Measurements from ENCODE around the gene SYCP2L. TPM values are rescaled to one million over a fixed set of nuclear protein-coding genes. Genes with fewer than 3 reads are reported as not detected.
A peak's percentile ranks its signal among the peaks of the same experiment; 100 is the strongest.

The SYCP2L gene
- total and polyA plus RNA-seq, 9 of the 15 experiments (the other 6 are each of a cell fraction or from before 2014, with no cell fraction given): 12.4 to 46.9 (median 22.0) TPM

DNA sequence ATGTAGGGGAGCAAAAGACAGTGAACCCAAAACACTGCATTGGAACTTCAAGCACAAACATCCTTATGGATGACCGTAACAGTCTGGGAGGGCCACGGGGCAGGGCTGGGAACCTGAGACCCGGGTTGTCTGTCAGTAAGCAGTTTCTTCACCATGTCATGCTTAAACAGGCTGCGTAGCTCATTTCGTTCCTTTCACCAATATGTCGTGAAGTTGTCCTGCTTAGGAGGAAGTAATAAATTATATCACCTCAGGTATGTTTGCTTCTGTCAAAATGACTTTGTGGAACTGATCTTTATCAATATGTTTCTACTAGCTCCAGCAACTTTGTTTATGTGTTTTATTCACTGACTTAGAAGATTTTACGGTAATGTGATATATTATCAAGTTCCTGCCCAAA is 36.1 kb upstream of the SYCP2L start (continued):
- TF ChIP-seq PBX2 (CRISPR knock-in tag; IDR thresholded peaks at IDR 0.05; ENCODE audit: low read depth) (no peak), PBX2 (tag; conservative IDR thresholded peaks at IDR 0.05; ENCODE audit: low read depth) (peak; percentile 88), ZNF584 (CRISPR knock-in tag; IDR thresholded peaks at IDR 0.05; ENCODE audit: low read depth) (no peak), ZNF655 (CRISPR knock-in tag; IDR thresholded peaks at IDR 0.05) (no peak), SOX6 (IDR thresholded peaks at IDR 0.05) (peak; percentile 69; the same call in 1 of the 2 replicates), TEAD4 (IDR thresholded peaks at IDR 0.05; ENCODE audit: low read length) (peak; percentile 38; the same call in 1 of the 2 replicates), TEAD4 (CRISPR knock-in tag; IDR thresholded peaks at IDR 0.05; ENCODE audit: borderline replicate concordance) (no peak), ZEB2 (IDR thresholded peaks at IDR 0.05) (peak; percentile 87), SMARCE1 (IDR thresholded peaks at IDR 0.05) (peak; percentile 76; the same call in 1 of the 2 replicates), USF1 (CRISPR knock-in tag; IDR thresholded peaks at IDR 0.05) (no peak), GATA2 (CRISPR knock-in tag; IDR thresholded peaks at IDR 0.05) (no peak), NELFE (IDR thresholded peaks at IDR 0.05; ENCODE audit: insufficient read depth, insufficient read length) (no peak), PHF21A (IDR thresholded peaks at IDR 0.05; ENCODE audit: borderline replicate concordance, low read depth) (no peak), MLLT1 (IDR thresholded peaks at IDR 0.05) (no peak), ATF1 (CRISPR knock-in tag; IDR thresholded peaks at IDR 0.05) (no peak), ATF1 (tag; IDR thresholded peaks at IDR 0.05) (0 out of 2 replicates have a peak, but pooled peaks have one; percentile 27), ETV1 (tag; conservative IDR thresholded peaks at IDR 0.05; ENCODE audit: low read depth) (0 out of 2 replicates have a peak, but pooled peaks have one; percentile 35), SREBF1 (IDR thresholded peaks at IDR 0.05; ENCODE audit: borderline replicate concordance, low read depth, low read length) (no peak), GABPA (tag; conservative IDR thresholded peaks at IDR 0.05; ENCODE audit: low read depth) (no peak), KLF16 (IDR thresholded peaks at IDR 0.05) (no peak), TARDBP (IDR thresholded peaks at IDR 0.05) (no peak), ADNP (tag; IDR thresholded peaks at IDR 0.05) (no peak), RBM15 (IDR thresholded peaks at IDR 0.05; ENCODE audit: insufficient read depth, low read length) (no peak)
- TF ChIP-seq, protein P1, sequence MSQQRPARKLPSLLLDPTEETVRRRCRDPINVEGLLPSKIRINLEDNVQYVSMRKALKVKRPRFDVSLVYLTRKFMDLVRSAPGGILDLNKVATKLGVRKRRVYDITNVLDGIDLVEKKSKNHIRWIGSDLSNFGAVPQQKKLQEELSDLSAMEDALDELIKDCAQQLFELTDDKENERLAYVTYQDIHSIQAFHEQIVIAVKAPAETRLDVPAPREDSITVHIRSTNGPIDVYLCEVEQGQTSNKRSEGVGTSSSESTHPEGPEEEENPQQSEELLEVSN (IDR thresholded peaks at IDR 0.05; ENCODE audit: borderline replicate concordance in 1 of 2, extremely low read depth in 1 of 2, insufficient read depth in 1 of 2, insufficient read length in 1 of 2, low read depth in 1 of 2, low read length in 1 of 2, poor library complexity in 1 of 2, severe bottlenecking in 1 of 2): no peak
